ENCODE measurements around the gene DFFB. TPM values are rescaled to one million over a fixed set of nuclear protein-coding genes. Genes with fewer than 3 reads are reported as not detected.

Gene DFFB
- polyA plus RNA-seq, 1 donor from 2014 or later: 20.2 TPM

DNA sequence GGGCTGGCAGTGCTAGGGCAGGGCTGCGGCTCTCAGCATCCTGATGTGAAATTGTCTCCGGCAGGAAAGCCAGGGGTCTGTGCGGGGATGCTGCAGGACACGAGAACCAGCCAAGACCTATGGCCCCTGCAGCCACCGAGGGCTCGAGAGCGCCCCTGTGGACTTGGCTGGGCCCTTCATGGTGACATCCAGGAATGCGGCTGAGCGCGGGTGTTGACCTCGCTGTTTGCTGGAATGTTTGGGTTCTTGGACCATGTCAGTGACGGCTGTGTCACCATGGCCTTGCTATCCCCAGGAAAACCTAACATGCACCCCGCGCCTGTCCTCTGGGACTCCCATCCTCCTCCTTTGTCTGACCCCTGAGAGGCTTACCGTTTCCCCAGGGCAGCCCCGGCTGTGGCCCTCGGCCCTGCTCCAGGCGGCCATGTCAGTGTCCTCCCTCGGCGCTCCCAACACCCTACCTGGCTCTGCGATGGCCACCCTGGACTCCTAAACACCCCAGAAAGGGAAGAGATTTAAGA, 57.1 kb downstream of the DFFB start:
- no peaks in the 10 kb centered on the region for H4K20me1 ChIP-seq (ENCODE audit: insufficient read depth)
- H3K4me3 ChIP-seq (ENCODE audit: low read length): no peak overlapping the region
- H2AFZ ChIP-seq (ENCODE audit: low read depth, low read length): no peak overlapping the region
- no peak overlapping the region for H3K4me2 ChIP-seq (ENCODE audit: low read length)
- H3K27ac ChIP-seq (ENCODE audit: low read length): no peak overlapping the region
- no peaks in the 10 kb centered on the region for H3K9me2 ChIP-seq (ENCODE audit: insufficient read depth, low read length)
- H3K79me2 ChIP-seq (replicated peaks; ENCODE audit: insufficient read depth, low read length): no peaks in the 10 kb centered on the region
- TF ChIP-seq EP300 (conservative IDR thresholded peaks at IDR 0.05; ENCODE audit: poor library complexity, severe bottlenecking) (no peak), EZH2 (IDR thresholded peaks at IDR 0.05; ENCODE audit: borderline replicate concordance, insufficient read depth, low read length, poor library complexity, severe bottlenecking) (no peak)
- no peaks in the 10 kb centered on the region for H3K36me3 ChIP-seq (ENCODE audit: insufficient read depth, low read length)
- H3K9me3 ChIP-seq (ENCODE audit: low read length): no peaks in the 10 kb centered on the region
- H3K9ac ChIP-seq (ENCODE audit: low read length): no peak overlapping the region
- no peaks in the 10 kb centered on the region for H3F3A ChIP-seq (ENCODE audit: insufficient read depth, low read length, poor library complexity, severe bottlenecking)
- H3K27me3 ChIP-seq (ENCODE audit: insufficient read depth, low read depth, low read length): no peaks in the 10 kb centered on the region

DNA sequence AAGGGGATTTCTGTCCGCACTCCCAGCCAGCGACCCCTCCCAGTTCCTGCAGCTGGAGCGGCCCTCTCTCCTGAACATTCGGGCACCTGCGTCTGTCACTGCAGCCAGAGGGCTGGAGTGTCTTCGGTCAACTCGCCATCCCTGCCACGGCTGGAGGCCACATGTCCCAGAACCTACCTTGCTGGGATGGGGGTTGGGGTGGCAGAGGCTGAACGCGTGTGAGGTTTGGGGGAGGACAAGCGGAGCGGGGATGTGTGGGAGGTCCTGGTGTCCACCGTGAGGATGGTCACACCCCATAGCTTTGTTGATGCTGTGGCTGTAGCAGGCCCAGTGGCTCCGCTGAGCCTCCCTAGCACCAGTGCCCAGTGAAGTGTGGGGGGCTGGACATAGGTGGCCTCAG, 57.6 kb downstream of the DFFB start:
- Histone ChIP-seq H3K4me2 (ENCODE audit: low read length) (no peak overlapping the region), H3K27ac (ENCODE audit: low read length) (no peak overlapping the region), H3F3A (ENCODE audit: insufficient read depth, low read length, poor library complexity, severe bottlenecking) (no peaks in the 10 kb centered on the region), H3K9me3 (ENCODE audit: low read length) (no peaks in the 10 kb centered on the region), H3K27me3 (ENCODE audit: insufficient read depth, low read depth, low read length) (no peaks in the 10 kb centered on the region), H3K9ac (ENCODE audit: low read length) (no peak overlapping the region), H3K36me3 (ENCODE audit: insufficient read depth, low read length) (no peaks in the 10 kb centered on the region), H3K79me2 (replicated peaks; ENCODE audit: insufficient read depth, low read length) (no peaks in the 10 kb centered on the region), H3K4me3 (ENCODE audit: low read length) (no peak overlapping the region), H3K9me2 (ENCODE audit: insufficient read depth, low read length) (no peaks in the 10 kb centered on the region), H4K20me1 (ENCODE audit: insufficient read depth) (no peaks in the 10 kb centered on the region), H2AFZ (ENCODE audit: low read depth, low read length) (no peak overlapping the region)
- TF ChIP-seq EZH2 (IDR thresholded peaks at IDR 0.05; ENCODE audit: borderline replicate concordance, insufficient read depth, low read length, poor library complexity, severe bottlenecking) (no peak), EP300 (conservative IDR thresholded peaks at IDR 0.05; ENCODE audit: poor library complexity, severe bottlenecking) (no peak)

DNA sequence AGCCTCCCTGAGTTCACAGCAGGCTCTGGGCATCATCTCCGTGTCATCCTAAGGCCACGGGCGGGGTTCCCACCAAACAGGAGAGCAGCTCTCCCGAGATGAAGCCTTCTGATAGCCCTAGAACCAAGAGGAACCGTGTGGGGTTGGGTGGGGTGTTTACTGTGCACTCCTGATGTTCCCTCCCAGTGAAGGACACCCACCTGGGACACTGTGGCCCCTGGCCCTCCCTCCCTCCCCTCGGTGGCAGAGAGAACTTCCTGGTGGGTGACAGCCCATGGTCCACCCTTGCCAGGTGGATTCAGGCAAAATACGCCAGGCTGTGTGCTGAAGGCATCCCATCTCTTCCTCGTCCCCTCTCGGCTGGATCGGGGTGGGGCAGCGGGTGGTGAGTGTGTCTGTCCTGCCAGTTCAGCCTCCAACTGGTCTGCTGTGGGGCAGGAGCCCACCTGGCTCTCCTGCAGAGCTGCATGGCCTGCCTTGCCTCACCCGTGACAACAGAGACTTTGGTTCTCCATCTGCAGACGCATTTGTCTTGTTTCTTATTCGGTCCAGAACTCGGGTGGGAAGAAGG, 58.4 kb downstream of the DFFB start:
- Histone ChIP-seq H3K9me2 (ENCODE audit: insufficient read depth, low read length) (no peaks in the 10 kb centered on the region), H4K20me1 (ENCODE audit: insufficient read depth) (no peaks in the 10 kb centered on the region), H3K4me3 (ENCODE audit: low read length) (no peak overlapping the region), H3F3A (ENCODE audit: insufficient read depth, low read length, poor library complexity, severe bottlenecking) (no peaks in the 10 kb centered on the region), H2AFZ (ENCODE audit: low read depth, low read length) (no peak overlapping the region), H3K79me2 (replicated peaks; ENCODE audit: insufficient read depth, low read length) (no peaks in the 10 kb centered on the region), H3K27me3 (ENCODE audit: insufficient read depth, low read depth, low read length) (no peaks in the 10 kb centered on the region), H3K27ac (ENCODE audit: low read length) (no peak overlapping the region), H3K36me3 (ENCODE audit: insufficient read depth, low read length) (no peaks in the 10 kb centered on the region), H3K9me3 (ENCODE audit: low read length) (no peaks in the 10 kb centered on the region), H3K4me2 (ENCODE audit: low read length) (no peak overlapping the region), H3K9ac (ENCODE audit: low read length) (no peak overlapping the region)
- TF ChIP-seq, protein P1, sequence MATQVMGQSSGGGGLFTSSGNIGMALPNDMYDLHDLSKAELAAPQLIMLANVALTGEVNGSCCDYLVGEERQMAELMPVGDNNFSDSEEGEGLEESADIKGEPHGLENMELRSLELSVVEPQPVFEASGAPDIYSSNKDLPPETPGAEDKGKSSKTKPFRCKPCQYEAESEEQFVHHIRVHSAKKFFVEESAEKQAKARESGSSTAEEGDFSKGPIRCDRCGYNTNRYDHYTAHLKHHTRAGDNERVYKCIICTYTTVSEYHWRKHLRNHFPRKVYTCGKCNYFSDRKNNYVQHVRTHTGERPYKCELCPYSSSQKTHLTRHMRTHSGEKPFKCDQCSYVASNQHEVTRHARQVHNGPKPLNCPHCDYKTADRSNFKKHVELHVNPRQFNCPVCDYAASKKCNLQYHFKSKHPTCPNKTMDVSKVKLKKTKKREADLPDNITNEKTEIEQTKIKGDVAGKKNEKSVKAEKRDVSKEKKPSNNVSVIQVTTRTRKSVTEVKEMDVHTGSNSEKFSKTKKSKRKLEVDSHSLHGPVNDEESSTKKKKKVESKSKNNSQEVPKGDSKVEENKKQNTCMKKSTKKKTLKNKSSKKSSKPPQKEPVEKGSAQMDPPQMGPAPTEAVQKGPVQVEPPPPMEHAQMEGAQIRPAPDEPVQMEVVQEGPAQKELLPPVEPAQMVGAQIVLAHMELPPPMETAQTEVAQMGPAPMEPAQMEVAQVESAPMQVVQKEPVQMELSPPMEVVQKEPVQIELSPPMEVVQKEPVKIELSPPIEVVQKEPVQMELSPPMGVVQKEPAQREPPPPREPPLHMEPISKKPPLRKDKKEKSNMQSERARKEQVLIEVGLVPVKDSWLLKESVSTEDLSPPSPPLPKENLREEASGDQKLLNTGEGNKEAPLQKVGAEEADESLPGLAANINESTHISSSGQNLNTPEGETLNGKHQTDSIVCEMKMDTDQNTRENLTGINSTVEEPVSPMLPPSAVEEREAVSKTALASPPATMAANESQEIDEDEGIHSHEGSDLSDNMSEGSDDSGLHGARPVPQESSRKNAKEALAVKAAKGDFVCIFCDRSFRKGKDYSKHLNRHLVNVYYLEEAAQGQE (IDR thresholded peaks at IDR 0.05; ENCODE audit: borderline replicate concordance): no peak
- TF ChIP-seq SMC3 (conservative IDR thresholded peaks at IDR 0.05; ENCODE audit: poor library complexity): no peak
- TF ChIP-seq MXI1 (conservative IDR thresholded peaks at IDR 0.05; ENCODE audit: poor library complexity, severe bottlenecking): no peak
- no peak for TF ChIP-seq POLR2AphosphoS5 (IDR thresholded peaks at IDR 0.05)
- no peak for TF ChIP-seq EP300 (conservative IDR thresholded peaks at IDR 0.05; ENCODE audit: poor library complexity, severe bottlenecking)
- no peak for TF ChIP-seq TAF1 (IDR thresholded peaks at IDR 0.05; ENCODE audit: low read depth)
- no peak for TF ChIP-seq RAD21 (conservative IDR thresholded peaks at IDR 0.05)
- no peak for TF ChIP-seq EZH2 (IDR thresholded peaks at IDR 0.05; ENCODE audit: borderline replicate concordance, insufficient read depth, low read length, poor library complexity, severe bottlenecking)
- TF ChIP-seq, protein P2, sequence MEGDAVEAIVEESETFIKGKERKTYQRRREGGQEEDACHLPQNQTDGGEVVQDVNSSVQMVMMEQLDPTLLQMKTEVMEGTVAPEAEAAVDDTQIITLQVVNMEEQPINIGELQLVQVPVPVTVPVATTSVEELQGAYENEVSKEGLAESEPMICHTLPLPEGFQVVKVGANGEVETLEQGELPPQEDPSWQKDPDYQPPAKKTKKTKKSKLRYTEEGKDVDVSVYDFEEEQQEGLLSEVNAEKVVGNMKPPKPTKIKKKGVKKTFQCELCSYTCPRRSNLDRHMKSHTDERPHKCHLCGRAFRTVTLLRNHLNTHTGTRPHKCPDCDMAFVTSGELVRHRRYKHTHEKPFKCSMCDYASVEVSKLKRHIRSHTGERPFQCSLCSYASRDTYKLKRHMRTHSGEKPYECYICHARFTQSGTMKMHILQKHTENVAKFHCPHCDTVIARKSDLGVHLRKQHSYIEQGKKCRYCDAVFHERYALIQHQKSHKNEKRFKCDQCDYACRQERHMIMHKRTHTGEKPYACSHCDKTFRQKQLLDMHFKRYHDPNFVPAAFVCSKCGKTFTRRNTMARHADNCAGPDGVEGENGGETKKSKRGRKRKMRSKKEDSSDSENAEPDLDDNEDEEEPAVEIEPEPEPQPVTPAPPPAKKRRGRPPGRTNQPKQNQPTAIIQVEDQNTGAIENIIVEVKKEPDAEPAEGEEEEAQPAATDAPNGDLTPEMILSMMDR (IDR thresholded peaks at IDR 0.05; ENCODE audit: poor library complexity, severe bottlenecking): no peak

Measured in neural cell (in vitro differentiated cells).